ENCODE data around the gene COL5A1.

COL5A1 gene

DNA sequence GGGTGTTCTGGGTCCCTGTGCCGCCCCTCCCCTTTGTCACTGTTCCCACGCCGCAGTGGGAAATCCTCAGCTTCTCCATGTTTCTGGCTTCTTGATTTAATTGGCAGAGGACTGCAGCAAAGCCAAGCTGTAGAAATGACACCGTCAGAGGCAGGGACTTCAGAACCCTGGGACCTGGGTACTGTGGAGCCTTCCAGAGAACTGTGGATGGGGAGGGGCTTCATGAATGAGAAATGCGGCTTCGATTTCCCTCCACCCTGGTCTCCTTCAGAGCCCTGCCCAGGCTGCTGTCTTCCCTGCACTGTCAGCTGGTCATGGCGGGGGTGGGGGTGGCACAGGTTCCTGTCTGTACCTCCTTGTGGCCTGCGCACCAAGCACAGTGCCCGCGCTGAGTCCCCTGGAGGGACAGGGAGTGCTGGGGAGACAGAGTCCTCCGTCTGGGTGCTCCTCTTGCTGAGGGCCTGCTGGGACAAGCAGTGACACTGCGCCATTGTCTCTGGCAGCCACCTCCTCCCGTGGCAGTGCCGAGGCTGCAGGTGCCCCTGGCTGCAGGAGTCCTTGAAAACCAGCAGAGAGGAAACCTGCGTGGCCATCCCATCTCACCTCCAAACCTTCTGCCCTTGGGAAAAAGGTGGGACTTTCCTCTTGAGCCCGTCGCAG is 47.2 kb downstream of the COL5A1 start:
- in situ Hi-C loops (cut with HindIII; ENCODE audit: low sequenced_read_pairs) = no loop called here

DNA sequence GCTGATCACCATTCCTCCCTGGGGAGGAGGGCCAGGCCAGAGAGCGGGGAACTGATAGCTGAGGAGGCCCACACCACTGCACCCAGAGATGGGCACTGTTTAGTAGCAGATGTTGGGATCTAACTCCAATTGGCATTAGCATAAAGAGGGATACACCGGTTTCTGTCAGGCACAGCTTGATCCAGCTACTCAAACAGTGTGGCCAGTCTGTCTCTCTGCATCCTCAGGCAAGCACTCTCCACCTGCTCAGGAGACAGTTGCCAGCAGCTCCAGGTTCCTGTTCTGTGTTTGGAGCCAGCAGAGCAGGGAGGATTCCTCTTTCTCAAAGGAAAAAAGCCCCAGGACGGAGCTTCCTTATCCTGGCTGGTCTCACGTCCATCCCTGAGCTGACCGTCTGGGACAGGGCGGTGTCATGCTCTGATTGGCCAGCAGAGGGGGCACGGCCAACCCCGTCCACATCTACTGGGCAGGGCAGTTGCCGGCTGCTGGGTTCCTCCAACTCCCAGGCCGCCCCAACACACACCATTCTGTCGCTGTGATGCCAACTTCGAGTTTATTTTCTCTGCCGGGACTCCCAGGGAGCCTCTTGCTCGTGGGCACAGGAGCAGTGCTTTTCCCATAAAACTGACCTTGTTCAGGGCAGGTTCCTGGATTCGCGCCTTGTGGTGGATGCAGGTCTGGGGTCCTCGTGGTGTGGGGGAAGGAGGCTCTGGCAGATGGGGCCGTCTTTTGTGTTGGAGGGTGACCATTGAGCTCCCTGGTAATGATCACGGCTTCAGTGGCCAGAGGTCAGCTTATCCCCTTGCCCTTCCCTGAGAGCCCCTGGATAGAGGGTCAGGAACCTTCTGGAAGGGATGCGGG is 47.9 kb downstream of the COL5A1 start:
- in situ Hi-C loops (cut with HindIII; ENCODE audit: low sequenced_read_pairs) = loop anchor here (5.0 kb wide), 1 partner anchor 53 kb away; no protein-coding TSS in a partner anchor

DNA sequence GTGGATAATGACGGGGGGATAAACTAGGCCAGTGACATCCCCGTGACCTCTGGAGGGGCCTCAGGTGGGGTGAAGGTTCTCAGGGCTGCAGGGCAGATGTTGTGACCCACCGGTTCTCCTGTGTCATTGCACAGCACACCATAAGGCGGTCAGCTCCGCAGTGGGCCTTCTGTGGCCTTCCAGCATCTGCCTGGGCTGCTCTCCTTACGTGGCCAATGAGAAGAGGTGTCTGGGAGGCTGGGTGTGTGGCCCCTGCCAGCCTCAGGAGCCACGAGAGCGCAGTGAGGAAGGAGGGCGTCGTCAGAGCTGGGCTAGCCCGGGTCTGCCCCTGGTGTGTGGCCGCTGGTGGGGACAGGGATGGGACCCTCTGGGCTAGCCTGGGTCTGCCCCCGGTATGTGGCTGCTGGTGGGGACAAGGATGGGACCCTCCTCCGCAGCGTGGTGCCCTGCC is 48.7 kb downstream of the COL5A1 start:
- in situ Hi-C loops (cut with HindIII; ENCODE audit: low sequenced_read_pairs) = loop anchor here (5.0 kb wide), 1 partner anchor 52 kb away; no protein-coding TSS in a partner anchor

DNA sequence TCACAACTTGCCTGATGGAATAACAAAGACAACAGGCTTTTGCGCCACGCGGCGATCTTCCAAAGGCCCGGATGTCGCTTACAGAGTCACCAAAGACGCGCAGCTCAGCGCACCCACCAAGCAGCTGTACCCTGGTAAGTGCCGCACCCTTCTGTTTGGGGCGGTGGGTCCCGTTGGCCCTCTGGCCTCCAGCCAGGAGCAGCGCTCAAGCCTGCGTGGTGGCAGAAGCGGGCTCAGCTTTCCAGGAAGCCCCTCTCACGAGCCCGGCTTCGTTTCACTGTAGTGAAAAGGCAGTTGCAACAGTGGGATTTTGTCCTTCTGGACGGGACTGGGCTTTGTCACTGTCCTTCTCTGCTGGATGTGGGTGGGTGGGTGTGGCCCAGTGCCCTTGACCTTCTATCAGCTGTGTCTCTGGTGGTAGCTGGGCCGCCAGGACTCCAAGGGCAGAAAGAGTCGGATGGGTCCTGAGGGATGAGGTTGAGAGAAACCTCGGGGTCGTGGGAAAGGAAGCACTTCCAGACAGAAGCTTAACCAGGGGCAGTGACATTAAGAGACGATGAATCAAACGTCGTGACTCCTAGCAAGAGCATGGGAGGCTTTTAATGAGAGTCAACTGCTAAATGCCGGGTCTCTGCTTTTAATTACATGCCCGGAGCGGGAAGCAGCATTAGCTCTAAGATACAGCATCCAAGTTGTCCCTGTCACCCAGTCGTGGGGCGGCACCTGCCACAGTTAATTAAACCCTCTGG is 49.5 kb downstream of the COL5A1 start:
- in situ Hi-C loops (cut with HindIII; ENCODE audit: low sequenced_read_pairs) = loop anchor here (5.0 kb wide), 1 partner anchor 51 kb away; no protein-coding TSS in a partner anchor

DNA sequence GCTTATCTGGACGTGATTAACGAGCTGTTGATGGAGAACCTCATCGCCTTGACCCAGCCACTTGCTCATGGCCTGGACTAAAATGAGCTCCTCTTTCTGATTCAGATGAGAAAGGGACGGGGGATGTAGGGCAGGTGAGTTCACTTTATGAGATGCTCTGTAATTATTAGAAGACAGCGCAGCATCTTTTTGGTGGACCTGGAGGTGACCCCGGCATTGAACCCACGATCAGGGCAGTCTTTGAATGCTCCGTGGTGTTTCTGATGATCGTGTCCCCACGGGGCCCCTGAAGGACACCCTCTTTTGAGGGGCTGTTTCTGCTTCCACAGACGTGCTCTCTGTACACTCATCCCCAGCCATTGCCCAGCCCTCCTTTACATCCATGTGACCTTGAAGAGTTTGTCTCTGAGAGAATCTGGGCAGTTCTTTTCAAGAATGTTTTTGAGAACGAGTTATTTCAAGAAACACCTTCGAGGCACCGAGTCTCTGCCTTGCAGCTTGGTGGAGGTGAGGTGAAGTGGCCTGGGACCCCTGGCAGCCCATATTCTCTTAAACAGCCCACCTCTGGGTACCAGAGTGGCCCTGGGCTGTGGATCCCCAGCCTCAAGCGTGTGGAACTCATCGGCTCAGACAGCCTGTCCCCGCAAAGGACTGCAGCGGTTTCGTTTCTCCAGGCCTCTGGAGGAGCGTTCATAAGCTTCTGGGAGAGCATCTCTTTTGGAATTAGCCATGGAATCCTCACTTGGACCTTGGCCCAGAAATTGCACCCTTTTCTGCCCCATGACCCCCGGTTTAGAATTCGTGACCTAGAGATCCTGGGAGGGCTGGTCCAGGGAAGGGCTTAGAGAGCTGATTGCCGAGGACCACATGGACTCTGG is 50.3 kb downstream of the COL5A1 start:
- in situ Hi-C loops (cut with HindIII; ENCODE audit: low sequenced_read_pairs) = loop anchor here (5.0 kb wide), 1 partner anchor 50 kb away; no protein-coding TSS in a partner anchor

DNA sequence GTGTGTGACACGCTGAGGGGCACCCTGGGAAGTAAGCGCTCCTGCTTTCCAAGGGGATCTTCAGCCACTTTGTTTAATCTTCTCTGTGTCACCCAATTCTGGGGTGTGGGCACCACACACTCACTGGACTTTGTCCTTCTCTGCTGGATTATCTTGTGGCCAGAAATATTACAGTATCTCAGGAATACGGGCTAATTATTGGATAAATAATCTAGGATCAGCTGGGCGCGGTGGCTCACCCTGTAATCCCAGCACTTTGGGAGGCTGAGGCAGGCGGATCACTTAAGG is 50.9 kb downstream of the COL5A1 start:
- in situ Hi-C loops (cut with HindIII; ENCODE audit: low sequenced_read_pairs) = loop anchor here (5.0 kb wide), 1 partner anchor 50 kb away; no protein-coding TSS in a partner anchor

DNA sequence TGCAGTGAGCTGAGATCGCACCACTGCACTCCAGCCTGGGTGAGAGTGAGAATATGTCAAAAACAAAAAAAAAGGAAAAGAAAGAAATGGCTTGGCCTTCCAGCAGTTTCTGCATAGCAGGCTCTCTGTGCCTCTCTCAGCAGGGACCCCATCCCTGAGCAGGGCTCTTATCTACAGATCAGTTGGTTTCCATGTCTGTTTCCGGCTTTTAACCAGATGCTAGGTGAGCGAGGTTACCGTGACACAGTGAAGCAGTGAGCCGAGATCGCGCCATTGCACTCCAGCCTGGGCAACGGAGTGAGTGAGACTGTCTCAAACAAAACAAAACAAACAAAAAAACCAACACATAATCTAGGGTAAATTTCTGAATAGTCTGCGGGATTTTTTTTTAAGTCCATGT is 51.4 kb downstream of the COL5A1 start:
- in situ Hi-C loops (cut with HindIII; ENCODE audit: low sequenced_read_pairs) = loop anchor here (5.0 kb wide), 1 partner anchor 49 kb away; no protein-coding TSS in a partner anchor

DNA sequence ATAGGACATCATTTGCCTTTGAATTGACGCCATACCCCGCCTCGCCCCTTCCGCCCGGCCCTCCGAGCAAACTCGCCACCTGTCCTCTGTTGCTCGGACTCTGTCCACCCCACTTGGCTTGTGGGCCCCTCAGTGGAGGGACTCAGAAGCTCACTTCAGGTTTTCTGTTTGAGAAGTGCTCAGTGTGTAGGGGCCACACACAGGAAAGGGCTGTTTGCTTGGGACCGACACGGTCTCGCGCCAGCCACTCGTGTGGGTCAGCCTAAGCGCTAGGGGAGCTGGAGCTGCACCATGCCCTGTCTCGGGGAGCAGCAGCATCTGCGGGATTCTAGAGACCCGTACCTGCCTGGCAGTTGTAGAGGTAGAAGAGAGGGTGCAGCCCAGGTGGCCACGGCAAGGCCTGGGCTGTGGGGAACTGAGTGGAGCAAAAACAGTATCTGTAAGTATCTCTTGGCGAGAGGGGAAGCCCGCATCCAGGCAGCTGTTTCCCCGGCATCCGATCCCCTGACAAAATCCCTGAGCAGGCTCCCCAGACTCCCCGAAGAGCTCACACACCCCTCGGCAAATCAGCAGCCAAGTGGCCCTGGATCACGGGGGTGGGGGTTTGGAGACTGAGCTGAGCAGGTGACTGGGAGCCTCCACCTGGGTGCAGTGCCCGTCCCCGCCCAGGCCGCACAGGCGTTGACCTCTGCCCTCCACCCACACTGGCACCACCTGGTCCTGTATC is 52.2 kb downstream of the COL5A1 start:
- in situ Hi-C loops (cut with HindIII; ENCODE audit: low sequenced_read_pairs) = loop anchor here (5.0 kb wide), 1 partner anchor 48 kb away; no protein-coding TSS in a partner anchor

DNA sequence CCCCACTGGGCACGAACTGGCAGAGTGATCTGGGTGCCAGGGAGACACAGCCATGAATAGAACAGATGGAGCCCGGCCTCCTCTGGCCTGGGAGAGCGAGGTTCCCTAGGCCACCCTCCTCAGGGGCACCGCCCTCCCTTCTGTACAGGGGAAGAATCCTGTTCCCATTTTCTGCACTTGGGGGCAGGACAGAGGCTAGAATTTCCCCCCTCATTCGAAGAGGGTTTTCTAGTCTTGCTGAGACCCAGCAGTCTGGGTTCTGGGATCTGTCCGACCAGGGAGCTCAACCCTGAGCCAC is 52.7 kb downstream of the COL5A1 start:
- in situ Hi-C loops (cut with HindIII; ENCODE audit: low sequenced_read_pairs) = loop anchor here (5.0 kb wide), 1 partner anchor 48 kb away; no protein-coding TSS in a partner anchor

DNA sequence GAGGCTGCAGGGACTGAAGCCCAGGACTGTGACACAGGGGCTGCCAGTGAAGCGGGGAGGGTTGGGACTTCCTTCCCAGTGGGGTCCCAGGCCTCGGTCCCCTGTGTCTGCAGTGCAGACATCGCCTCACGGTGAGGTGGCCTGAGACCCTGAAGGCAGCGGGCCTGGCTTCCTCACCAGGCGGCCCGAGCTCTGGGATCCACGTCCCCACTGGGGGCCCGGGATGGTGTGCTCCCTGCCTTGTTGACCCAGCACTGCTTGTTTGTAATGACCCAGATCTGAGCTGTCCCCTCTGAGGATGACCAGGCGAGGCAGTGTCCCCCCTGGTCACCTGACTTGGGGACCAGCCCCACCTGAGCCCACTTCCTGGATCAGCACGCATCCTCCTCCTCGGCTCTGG is 53.1 kb downstream of the COL5A1 start:
- in situ Hi-C loops (cut with HindIII; ENCODE audit: low sequenced_read_pairs) = loop anchor here (5.0 kb wide), 1 partner anchor 48 kb away; no protein-coding TSS in a partner anchor

DNA sequence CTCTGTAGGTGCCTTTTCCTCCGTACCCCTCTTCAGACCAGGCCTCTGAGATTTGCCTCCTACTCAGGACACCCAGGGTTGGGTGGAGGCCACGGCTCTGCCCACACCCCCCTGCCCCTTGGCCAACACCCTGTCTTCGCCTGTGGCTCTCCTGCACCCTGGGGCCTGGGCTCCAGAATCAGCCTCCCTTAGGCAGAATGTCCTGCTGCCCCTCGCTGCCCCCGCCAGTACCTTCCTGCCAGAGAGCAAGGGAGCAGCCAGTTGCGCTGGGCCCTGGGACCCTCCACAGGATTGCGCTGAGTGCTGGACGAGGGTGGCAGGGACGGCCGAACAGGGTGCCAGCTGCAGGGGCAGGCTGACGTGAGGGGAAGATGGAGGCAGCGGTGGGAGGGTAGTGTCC is 53.5 kb downstream of the COL5A1 start:
- in situ Hi-C loops (cut with HindIII; ENCODE audit: low sequenced_read_pairs) = no loop called here

DNA sequence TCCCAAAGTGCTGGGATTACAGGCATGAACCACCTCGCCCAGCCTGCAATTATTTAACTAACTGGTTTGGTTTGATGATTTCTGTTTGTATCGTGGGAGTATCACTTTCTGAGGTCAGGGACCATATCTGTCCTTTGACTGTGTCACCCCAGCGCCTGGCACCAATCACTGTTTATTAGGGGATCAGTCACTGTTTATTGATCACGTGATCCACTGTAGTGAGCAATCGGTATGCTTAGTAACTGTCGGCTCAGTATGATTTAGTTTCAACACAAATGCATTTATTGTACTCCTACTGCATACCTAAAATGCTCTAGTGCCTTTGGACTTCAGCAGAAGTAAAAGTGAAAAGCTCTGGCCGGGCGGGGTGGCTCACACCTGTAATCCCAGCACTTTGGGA is 54.8 kb downstream of the COL5A1 start:
- in situ Hi-C loops (cut with HindIII; ENCODE audit: low sequenced_read_pairs) = no loop called here

DNA sequence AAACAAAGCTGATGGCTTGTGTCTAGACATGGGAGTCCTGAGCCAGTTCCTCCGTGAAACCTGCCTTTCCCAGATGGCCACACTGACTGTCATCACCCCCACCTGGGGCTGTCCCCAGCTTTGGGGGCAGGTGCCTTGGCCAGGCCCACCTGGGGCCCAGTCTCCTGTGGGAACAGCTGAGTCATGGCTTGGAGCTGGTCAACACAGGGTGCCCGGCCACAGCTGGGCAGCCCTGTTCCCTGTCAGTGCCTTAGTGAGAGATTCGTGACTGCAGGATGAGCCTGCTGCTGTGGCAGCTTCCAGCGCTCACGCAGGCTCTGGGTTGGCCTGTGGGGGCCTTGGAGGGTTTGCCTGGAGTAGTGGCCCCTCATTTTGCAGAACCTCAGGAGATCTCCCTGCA is 56.5 kb downstream of the COL5A1 start:
- in situ Hi-C loops (cut with HindIII; ENCODE audit: low sequenced_read_pairs) = no loop called here

DNA sequence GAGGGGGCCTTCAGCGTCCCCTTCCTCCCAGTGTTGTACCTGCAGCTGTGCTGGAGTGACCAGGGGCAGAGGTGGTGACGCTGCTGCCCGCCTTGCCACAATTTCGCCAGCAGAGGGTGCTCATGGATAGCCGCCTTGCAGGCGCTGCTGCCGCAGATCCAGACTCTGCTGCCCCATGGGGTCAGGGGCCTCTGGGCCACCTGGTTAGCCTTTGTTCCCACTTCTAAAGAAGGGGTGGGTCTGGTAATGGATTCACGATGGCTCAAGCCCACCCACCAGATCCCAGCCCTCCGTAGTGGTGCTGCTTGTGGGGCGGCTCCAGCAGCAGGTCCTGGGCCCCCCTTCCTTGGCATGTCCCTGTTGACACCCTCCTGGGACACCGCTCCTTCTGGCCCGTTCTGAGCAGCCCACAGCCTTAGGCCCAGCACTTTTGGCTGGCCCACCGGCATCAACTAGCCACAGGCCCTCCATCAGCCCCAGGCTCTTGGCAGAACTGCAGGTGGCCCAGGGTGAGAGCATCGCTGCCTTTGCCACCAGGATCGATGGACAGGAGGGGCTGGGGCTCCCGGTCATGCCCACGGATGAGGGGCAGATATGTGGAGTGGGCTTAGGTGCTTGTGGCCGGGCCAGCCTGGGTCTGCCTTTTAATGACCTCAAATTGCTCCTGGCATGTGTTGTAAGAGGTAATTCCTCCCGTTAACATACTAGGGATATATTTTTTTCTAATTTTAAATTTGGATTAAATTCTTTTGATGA is 57.2 kb downstream of the COL5A1 start:
- in situ Hi-C loops (cut with HindIII; ENCODE audit: low sequenced_read_pairs) = no loop called here

DNA sequence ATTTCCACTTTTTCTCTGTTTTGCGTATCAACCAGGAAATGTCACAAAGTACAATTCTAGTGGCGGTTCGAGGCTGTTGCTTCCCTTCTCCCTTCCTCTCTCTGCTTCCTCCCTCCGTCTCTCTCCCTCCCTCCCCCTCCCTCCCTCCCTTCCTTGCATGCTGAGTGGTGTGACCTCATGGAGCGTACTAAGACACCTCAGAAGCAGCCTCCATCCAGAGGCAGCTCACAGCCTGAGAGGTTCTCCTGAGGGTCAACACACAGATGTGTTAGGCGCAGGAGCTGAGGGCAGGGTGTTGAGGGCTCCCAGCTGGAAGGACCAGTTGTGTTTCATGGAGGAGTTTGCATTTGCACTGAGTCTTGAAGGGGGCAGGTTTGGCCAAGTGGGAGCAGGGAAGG is 57.7 kb downstream of the COL5A1 start:
- in situ Hi-C loops (cut with HindIII; ENCODE audit: low sequenced_read_pairs) = no loop called here

DNA sequence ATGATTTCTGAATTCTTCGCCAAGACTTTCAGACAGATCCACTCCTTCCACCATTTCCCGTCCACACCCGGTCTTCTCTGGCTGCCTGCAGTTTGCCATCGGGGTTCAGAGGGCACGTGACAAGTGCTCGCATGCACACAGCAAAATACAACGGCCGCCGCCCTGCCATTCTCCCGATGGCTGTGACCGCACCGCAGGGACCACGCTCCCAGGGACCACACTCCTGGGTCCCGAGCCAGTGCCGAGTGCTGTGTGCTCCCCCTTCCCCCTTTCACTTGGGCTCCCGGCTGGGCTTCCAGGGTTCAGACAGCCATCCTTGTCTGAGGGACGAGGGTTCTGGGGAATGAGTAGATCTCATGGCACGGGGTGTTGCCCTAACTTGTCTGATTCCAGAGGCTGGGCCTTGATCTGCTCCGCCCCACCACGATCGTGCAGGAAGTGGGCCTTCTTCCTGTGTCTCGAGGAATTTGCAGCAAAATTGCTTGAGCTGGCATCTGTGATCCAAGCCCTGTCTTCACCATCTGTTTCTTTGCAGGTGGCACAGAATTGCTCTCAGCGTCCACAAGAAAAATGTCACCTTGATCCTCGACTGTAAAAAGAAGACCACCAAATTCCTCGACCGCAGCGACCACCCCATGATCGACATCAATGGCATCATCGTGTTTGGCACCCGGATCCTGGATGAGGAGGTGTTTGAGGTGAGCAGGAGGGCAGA is 59.2 kb downstream of the COL5A1 start:
- in situ Hi-C loops (cut with HindIII; ENCODE audit: low sequenced_read_pairs) = no loop called here

DNA sequence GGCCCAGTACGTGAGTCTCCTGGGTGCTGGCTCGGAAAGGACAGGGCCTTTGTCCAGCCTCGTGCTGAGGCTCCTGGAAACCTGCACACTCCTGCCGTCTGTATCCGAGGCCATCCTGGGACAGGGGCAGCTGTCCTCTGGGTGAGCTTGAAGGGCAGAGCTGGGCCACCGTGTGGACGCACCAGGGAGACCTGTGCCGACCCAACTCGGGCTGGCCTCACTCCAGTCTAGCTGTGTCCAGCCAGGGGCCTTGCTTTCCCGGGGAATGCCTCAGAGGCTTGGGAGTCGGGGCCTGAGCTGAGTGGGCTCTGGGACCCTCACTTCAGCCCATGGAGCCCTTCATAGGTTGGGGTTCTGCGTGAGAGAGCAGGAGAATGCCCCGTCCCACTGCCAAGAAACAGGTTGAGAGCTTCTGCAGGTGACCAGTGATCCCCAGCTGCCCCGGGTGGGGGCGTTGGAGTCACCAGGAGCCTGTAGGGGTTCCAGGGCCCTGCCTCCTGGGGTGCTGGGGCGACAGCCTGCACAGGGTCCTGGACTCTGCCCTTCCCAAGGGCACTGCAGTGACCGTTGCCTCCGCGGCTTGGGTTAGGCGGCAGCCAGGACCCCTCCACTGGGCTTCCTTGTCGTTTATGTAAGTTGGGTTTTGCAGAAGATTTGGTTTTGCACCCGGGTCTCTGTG is 60.1 kb downstream of the COL5A1 start:
- in situ Hi-C loops (cut with HindIII; ENCODE audit: low sequenced_read_pairs) = no loop called here

DNA sequence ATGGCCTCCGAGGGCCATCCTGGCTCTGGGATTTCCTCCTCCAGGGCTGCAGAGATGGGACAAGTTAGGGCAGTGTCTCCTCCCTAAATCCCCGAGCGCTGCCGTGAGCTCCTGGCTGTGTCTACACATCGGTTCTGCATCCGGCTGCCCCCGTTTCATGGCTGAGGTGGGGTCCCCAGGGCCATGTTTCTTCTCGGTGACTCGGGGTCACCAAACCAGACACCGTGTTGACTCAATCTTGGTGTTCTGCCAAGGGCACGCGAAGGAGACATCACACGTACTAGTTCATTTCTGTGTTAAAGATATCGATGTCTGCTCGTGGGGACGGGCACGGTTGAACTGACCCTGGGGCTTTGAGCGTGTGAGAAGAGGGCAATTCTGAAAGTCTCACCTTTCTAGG is 60.7 kb downstream of the COL5A1 start:
- in situ Hi-C loops (cut with HindIII; ENCODE audit: low sequenced_read_pairs) = no loop called here

Data from endothelial cell of hepatic sinusoid (primary cell).